Tibial nerve (tissue), 4 donors: ENCODE results near the gene SIAH2. TPM values are rescaled to one million over a fixed set of nuclear protein-coding genes. Genes with fewer than 3 reads are reported as not detected.

Experiments
- DNase-seq, 2 donors: peaks; one replicate each; pipeline ENCODE4 v3.0.0-alpha.2; 2019; ENCODE audit warnings: low spot score in 2 of 2
- H3K27ac ChIP-seq, 4 donors: fragments of 200-600 bp; sonication (generic) in 3 of 4; one replicate each; pipeline ENCODE4 v1.5.1; 2017 to 2019; ENCODE audit warnings: mild to moderate bottlenecking in 1 of 4
- H3K27me3 ChIP-seq, 2 donors: fragments of 200-600 bp; sonication (generic) in 1 of 2; one replicate each; pipeline versions ENCODE4 v1.5.1 to v1.6.0; 2017 to 2019
- H3K36me3 ChIP-seq, 3 donors: fragments of 200-600 bp; sonication (generic); one replicate each; pipeline ENCODE4 v1.5.1; 2018 to 2019
- H3K4me1 ChIP-seq, 4 donors: fragments of 200-600 bp; sonication (generic) in 3 of 4; one replicate each; pipeline ENCODE4 v1.5.1; 2017 to 2019
- H3K4me3 ChIP-seq, 4 donors: fragments of 200-600 bp; sonication (generic) in 3 of 4; one replicate each; pipeline ENCODE4 v1.5.1; 2017 to 2019; ENCODE audit warnings: mild to moderate bottlenecking in 1 of 4, moderate library complexity in 1 of 4
- H3K9me3 ChIP-seq, 4 donors: fragments of 200-600 bp; sonication (generic) in 3 of 4; one replicate each; pipeline ENCODE4 v1.5.1; 2017 to 2019
- CTCF ChIP-seq, 5 experiments: fragments of 200-600 bp in 3 of 5; fragments of 450-650 bp in 2 of 5; sonication (generic) in 3 of 5; IDR thresholded peaks; one replicate each; pipeline ENCODE4 v1.5.1; 2016 to 2019; ENCODE audit warnings: antibody characterized with exemption in 5 of 5, mild to moderate bottlenecking in 3 of 5, moderate library complexity in 2 of 5
- EP300 ChIP-seq, 2 donors: sonication (generic); formaldehyde crosslinking; IDR thresholded peaks; one replicate each; pipeline ENCODE4 v1.6.1; 2017; ENCODE audit warnings: antibody characterized with exemption in 2 of 2, mild to moderate bottlenecking in 1 of 2
- POLR2A ChIP-seq, 2 donors: fragments of 450-650 bp; IDR thresholded peaks; one replicate each; pipeline ENCODE4 v1.6.1; 2017; ENCODE audit warnings: antibody characterized with exemption in 2 of 2, mild to moderate bottlenecking in 2 of 2, moderate library complexity in 2 of 2
- WGBS, 2 donors: methylation state at CpG; one replicate each; pipeline ENCODE4 v1.1.5; 2018; 5-methylcytosine and 5-hydroxymethylcytosine counted together
- total RNA-seq, 4 donors: library from RNA; depleted of rRNA; stranded (reverse); fragments of >200 nt; gene quantifications; one replicate each; pipeline ENCODE4 v1.1.0, GENCODE V29; 2016

The SIAH2 gene
- total RNA-seq, 4 donors from 2014 or later = 60.5 to 73.7 (median 62.7) TPM

- peak; percentile 33 to 65 for DNase-seq
- Histone ChIP-seq H3K4me3 (peak overlapping the region; percentile 55 to 92 (median 86)), H3K27me3 (no peaks in the 10 kb centered on the region), H3K36me3 (peaks cover 0 to 4% (median 0%) of the 10 kb centered on the region in 3 donors), H3K4me1 (peaks cover 0 to 51% (median 12%) of the 10 kb centered on the region in 4 donors), H3K9me3 (no peaks in the 10 kb centered on the region), H3K27ac (peak overlapping the region; percentile 95 to 99 (median 96))
- no peak for TF ChIP-seq CTCF (IDR thresholded peaks at IDR 0.05)
- TF ChIP-seq EP300 (IDR thresholded peaks at IDR 0.05) = peak in 1 of 2 donors; percentile 80
- TF ChIP-seq POLR2A (IDR thresholded peaks at IDR 0.05) = peak; percentile 40 to 68
- 0% methylated on average over 35 to 46 of the region's 48 CpGs for WGBS, 2 donors
Observed at GRCh38 chr3:150761831-150762661, 923 bp downstream of the SIAH2 start.

DNA sequence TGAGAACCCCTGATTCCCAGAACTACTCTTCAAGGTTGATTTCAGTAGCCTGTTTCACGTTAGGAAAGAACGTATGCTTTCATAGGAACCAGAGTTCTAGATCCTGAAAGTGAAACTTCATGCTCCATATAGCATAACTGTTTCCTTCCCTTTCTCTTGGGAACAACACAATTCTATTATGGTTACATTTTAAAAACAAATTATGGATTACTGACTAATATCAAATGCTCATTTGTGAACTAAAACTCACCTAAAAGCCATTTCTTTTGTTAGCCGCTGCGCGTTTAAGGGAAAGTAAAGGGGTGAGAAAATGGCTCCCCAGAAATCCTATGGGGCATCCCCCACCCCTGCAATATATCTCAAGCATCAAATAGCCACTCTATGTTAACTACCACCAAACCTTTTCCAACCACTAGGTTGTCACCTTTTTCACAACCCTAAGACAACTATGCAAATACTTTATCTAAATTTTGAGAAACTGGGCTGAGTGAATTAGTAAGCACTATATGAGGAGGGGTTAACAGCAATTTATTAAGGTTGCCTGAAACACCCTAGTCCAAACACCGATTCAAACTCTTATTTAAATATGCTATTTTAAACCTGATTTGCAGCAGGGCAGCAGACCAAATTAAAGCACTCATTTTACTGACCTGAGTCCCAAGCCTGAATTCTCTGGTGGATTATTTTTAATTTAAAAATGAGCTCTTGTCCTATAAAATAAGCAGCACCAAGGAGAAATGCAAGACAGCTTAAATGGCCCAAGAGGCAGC lies 2.4 kb downstream of the SIAH2 start:
- WGBS, 2 donors = 50 to 53% methylated on average over 6 of the region's 6 CpGs

DNA sequence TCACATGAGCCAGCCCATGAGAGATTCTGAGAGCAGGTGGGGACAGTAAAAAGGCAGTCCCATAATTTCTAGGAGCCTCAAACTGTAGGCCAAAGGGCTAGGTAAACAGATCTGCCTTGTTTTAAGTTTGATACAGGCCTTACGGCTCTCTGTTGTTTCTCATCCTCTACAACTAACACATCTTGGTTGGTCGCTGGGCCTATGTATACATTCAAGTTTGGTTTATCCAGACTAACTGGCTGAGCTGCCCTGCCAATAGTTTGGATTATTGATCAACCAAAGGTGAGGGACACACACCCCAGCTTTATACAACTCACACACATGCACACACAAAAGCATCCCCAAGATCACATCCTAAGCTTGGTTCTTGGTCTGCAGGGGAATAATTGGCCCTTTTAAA lies 3.0 kb downstream of the SIAH2 start:
- no peaks in the 10 kb centered on the region for H3K9me3 ChIP-seq
- WGBS, 2 donors = 71 to 80% methylated on average over 2 of the region's 2 CpGs
- H3K27ac ChIP-seq = peak overlapping the region in 2 of 4 donors; percentile 97 to 99
- H3K27me3 ChIP-seq = no peaks in the 10 kb centered on the region
- TF ChIP-seq CTCF (IDR thresholded peaks at IDR 0.05) = no peak
- no peak for TF ChIP-seq EP300 (IDR thresholded peaks at IDR 0.05)
- no peak for TF ChIP-seq POLR2A (IDR thresholded peaks at IDR 0.05)
- H3K4me1 ChIP-seq = peaks cover 0 to 64% (median 12%) of the 10 kb centered on the region in 4 donors
- peak overlapping the region in 2 of 4 donors; percentile 55 to 88 for H3K4me3 ChIP-seq
- H3K36me3 ChIP-seq = peaks cover 0 to 4% (median 0%) of the 10 kb centered on the region in 3 donors
- no peak for DNase-seq

More for the DNA sequence above, 2.4 kb downstream of the SIAH2 start:
- peak overlapping the region in 3 of 4 donors; percentile 95 to 99 (median 97) for H3K27ac ChIP-seq
- peaks cover 0 to 66% (median 12%) of the 10 kb centered on the region in 4 donors for H3K4me1 ChIP-seq
- H3K27me3 ChIP-seq = no peaks in the 10 kb centered on the region
- peaks cover 0 to 4% (median 0%) of the 10 kb centered on the region in 3 donors for H3K36me3 ChIP-seq
- TF ChIP-seq CTCF (IDR thresholded peaks at IDR 0.05) = no peak
- TF ChIP-seq EP300 (IDR thresholded peaks at IDR 0.05) = no peak
- no peak for TF ChIP-seq POLR2A (IDR thresholded peaks at IDR 0.05)
- peak overlapping the region in 3 of 4 donors; percentile 18 to 88 (median 55) for H3K4me3 ChIP-seq
- no peaks in the 10 kb centered on the region for H3K9me3 ChIP-seq
- DNase-seq = no peak

DNA sequence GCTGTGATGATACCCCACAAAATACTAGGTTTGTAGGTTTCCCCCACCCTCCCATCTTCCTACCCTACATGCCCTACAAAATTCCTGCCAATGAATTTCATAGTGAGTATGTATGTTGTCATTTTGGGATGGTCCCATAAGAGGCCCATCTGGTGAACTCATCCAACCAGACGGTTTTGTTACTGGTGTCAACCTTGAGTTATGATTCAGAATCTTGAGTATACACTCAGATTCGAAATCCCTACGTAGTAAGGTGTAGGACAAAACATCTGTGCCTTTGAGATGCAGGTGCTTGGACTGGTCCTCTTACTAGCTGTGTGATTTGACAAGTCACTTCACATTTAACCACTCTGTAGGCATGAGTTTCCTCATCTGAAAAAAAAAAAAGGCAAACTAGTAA lies 3.6 kb downstream of the SIAH2 start:
- H3K36me3 ChIP-seq = peaks cover 0 to 4% (median 0%) of the 10 kb centered on the region in 3 donors
- DNase-seq = no peak
- H3K4me1 ChIP-seq = peaks cover 0 to 58% (median 12%) of the 10 kb centered on the region in 4 donors
- H3K4me3 ChIP-seq = no peak overlapping the region
- no peaks in the 10 kb centered on the region for H3K9me3 ChIP-seq
- peak overlapping the region in 1 of 4 donors; percentile 99 for H3K27ac ChIP-seq
- WGBS, 2 donors = 88% methylated on average over 3 of the region's 3 CpGs
- no peaks in the 10 kb centered on the region for H3K27me3 ChIP-seq
- TF ChIP-seq CTCF (IDR thresholded peaks at IDR 0.05) (no peak), POLR2A (IDR thresholded peaks at IDR 0.05) (no peak), EP300 (IDR thresholded peaks at IDR 0.05) (no peak)
